GM19395 (cell line): ENCODE data around the gene TSPAN11.

Source experiments
- ATAC-seq: cut with Tn5 transposase; IDR thresholded peaks from one replicate; pipeline ENCODE4 v1.9.1; 2021; ENCODE audit warnings: mild to moderate bottlenecking, moderate library complexity; ENCODE audit not compliant: unreplicated experiment

Gene TSPAN11

DNA sequence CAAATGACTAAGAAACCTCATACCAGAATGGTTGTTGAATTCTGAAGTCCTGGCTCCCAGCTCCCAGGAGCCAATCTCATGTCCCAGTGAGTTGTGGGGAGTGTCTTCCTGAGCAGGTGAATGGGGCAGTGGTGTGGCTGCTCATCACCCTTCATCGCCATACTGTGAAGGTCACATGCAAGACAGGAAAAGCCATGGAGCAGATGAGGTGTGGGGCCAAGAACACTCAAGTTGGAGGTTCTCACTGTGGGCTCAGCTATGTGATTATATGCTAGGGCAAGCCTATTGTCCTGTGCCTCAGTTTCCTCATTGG lies 16.6 kb upstream of the TSPAN11 start:
- ATAC-seq, result no peak

DNA sequence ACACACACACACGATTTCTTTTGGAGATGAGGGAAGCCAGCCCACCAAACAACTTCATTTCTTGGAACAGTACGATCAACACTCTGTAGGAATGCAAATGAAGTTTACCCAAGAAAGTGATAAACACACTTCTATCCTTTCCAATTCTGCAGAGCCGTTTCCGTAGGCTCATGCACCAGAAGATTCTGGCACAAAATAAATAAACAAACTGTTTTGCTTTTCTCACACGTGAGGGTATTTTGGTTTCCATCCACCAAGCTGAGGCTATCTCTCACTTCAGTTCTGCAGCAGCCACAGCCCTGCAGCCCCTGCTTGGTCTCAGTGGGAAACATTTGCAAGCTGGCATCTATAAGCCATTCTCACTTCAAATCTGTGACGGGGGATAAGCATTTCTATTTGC lies 15.3 kb upstream of the TSPAN11 start:
- no peak for ATAC-seq

DNA sequence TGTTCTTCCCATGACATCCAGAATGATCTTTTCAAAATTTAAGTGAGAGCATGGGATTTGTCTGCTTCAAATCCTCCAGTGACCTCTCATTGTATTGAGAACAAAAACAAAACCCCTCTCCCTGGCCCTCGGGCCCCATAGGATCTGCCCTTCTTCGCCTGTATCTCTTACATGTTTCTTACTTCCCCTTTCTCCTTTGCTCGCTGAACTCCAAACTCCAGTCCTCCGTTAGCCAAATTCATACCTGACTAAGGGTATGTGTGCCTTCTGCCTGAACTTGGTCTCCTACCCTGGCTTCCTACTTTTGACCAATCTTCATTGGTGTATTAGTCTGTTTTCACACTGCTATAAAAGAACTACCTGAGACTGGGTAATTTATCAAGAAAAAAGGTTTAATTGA lies 13.2 kb upstream of the TSPAN11 start:
- ATAC-seq, result no peak

DNA sequence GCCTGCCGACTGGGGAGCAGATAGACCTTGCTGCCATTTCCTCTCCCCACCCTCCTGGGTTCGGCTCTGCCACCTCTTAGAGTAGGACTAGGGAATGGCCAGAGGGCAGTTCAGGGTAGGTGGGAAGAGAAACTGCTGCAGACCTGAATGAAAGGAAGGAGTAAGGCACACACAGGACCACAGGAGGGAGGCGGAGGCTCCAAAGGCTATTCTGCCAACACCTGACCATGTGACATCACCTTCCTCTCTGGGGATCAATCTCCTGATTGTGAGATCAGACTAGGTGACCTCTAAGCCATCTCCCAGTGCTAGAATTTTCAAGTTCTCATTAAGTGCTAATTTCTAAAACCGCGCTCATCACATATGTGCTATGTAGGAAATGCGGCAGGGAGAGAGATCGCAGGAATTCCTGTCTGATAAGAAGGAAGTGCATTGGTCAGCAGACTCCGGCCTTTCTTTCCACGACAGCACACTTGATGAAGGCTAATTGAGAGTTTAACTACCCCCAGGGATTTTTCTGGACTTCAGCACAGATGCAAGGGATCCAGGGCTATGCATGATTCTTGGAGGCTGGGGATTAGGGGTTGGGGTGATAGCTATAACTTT lies 11.5 kb upstream of the TSPAN11 start:
- ATAC-seq, result no peak

DNA sequence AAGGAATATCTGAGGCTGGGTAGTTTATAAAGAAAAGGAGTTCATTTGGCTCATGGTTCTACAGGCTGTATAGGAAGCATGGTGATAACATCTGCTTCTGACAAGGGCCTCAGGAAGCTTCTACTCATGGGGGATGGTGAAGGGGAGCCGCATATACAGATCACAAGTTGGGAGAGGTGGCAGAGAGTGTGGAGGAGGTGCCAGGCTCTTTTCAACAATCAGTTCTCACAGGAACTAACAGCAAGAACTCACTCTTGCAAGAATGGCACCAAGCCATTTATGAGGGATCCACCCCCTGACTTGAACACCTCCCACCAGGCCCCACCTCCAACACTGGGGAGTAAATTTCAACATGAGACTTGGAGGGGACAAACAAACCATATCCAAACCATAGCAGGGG lies 3.5 kb upstream of the TSPAN11 start:
- no peak for ATAC-seq

DNA sequence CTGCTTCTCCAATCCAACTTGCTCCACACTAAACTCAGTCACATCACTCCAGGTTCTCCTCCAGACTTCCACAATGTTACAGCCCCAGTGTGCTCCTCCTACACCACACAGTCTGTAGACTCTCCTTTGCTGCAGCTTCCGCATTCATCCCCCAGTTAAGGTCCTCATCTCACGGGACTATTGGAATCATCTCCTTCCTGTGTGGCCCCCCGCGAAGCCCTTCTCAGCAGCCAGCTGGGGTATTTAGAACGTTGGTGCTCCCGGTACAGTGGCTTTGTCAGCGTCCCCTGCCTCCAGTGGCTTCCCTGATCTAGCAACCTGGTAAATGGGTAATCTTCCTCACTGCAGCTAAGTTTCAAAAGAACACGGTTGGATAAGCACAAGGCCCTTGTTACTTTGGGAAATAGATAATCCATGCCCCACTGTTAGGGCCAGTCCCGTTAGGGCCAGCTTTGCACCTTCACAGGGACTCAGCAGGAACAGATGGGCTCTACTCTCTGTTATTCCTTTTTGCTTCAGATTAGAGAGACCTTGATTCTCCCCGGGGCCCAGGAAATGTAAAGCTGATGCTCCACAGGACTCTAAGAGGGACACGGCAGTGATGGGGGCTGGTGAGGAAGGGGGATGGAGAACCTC lies 823 bp upstream of the TSPAN11 start:
- ATAC-seq, result no peak

DNA sequence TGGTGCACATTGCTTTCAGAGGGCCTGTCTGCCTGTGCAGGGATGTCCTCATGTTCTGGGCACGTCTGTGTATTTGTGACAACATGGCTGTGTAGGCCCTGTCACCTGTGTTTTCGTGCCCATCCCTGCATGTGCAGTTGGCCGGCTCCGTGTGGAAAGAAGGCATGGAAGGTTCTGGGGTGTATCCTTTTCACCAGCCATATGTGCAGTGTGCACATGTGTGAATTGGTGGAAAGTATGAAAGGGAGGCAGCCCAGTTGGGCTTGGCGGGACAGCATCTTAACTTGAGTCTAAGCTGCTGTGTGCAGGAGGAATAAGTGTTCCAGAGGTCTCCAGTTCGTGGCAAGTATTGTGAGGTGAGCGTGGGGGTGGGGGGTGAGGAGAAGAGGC lies 669 bp downstream of the TSPAN11 start:
- ATAC-seq, result no peak

DNA sequence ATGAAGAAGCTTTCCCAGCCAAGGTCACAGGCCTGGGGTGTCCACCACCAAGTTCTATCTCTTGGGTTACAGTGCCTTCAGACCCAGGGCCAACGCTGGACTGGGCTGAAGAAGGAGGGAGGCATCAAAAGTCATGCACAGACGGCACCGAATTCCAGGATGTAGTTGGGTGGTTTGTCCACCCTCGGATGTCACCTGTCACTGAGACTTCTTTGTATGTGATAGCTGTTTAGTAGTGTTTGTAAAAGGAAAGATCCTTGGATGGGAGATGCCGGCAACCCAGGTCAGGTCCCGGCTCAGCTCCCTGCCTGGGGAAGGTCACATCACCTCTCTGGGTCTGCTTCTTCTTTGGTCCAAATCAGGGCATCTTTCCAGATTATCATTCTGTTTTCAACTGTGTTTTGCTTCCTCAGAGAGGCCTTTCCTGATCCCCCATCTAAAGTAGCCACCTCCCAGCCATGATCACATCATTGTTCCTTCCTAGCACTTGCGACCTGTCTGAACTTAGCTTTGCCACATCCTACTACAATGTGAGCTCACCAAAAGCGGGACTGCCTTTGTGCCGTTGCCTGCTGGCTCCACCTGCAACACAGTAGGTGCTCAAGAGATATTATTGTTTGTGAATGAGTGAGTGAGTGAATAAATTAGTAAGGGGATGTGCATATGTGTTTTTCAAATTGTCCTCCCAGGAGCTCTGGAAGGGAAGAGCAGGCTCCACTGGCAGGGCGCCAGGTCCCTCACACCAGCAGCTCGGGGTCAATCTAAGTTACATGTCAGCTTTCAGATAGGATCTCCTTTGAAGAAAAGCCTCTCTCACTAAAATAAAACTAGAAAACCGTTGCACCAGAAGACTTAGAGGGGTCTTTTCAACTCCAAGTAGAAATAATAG lies 2.1 kb downstream of the TSPAN11 start:
- no peak for ATAC-seq

DNA sequence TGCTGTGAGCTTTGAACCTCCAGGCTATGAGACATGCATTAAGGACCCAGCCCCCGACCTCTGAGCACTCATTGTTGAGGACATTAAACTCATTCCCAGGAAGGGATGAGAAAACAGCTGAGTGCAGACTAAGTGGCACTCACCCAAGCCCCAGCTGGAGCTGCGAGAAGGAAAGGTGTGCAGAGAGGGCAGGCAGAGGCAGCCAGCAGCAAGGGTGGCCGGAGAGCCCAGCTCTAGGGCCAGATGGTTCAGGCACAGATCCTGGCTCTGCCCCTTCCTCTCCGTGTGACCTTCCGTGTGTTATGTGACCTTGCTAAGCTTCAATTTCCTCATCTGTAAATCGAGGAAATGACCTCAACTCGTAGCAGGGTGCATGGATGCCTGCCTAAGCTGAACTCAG lies 3.7 kb downstream of the TSPAN11 start:
- ATAC-seq, result no peak

DNA sequence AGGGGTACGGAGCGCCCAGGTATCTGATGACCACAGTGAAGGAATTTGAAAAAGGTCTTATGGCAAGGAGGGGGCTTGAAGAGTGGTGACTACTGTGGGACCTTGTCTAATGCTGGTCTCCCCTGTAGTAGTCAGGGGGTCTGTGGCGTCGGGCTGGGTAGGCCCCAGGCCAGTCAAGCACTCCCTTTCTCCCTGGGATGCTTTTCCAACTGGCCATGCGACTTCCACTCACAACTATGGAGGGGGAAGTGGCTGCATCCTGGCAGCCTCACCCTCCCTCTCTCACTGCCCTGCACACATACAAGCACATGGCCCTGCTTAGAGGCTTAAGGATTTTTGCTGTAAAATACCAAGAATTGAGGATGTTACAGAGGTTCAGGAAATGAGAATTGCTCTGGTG lies 4.1 kb downstream of the TSPAN11 start:
- ATAC-seq, result no peak

DNA sequence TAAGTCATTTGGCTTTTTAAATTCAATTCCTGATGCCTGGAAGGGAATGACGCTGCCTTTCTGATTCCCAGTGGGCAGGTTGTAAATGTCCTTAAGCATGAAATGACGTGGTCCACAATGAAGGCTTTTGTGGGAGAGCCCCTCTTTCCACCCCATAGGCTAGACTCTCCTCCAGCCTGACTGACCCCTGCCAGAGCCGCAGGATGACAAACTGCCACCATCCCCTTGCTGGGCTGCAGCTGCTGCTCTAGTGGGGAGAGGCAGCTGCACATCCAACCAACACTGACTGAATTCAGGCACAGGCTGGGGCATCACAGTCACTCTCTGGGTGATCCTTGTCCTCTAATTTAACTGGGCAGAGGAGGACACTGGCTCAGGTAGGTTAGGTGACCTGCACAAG lies 6.3 kb downstream of the TSPAN11 start:
- ATAC-seq, result no peak

DNA sequence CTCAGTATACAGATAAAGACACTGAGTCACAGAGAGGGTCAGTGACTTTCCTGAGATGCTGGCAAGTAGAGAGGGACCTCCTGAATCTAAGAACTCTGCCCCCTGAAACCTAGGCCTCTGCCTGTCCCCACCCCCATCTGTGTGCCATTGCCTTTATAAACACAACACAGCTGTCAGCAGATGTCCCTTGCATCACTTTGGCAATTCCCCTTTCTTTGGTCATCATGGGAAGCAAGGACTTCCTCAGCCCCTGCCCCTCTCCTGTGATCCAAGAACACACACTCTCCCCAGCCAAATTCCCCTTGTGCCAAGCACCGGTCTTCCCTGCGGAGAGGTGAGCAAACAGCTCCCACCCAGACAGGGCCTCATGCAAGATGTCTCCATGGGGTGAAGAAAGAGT lies 8.3 kb downstream of the TSPAN11 start:
- ATAC-seq, result no peak

DNA sequence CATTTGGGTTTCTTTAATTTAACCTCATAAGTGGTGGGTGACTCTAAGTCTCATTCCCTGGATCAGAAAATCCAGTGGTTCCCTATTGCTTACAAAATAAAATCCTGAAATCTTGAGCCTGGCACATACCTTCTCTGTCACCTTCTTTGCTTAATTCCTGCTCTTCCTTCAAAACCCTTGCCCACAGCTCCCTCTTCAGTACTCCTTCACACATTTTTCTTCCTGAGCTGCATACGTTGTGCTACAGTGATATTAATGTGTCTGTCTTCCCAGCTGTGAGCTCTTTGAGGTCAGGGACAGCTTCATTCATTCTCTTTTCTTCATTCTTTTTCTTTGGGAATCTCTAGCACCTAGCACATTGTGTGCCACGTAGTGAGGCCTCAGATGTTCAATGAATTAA lies 9.5 kb downstream of the TSPAN11 start:
- ATAC-seq, result no peak

DNA sequence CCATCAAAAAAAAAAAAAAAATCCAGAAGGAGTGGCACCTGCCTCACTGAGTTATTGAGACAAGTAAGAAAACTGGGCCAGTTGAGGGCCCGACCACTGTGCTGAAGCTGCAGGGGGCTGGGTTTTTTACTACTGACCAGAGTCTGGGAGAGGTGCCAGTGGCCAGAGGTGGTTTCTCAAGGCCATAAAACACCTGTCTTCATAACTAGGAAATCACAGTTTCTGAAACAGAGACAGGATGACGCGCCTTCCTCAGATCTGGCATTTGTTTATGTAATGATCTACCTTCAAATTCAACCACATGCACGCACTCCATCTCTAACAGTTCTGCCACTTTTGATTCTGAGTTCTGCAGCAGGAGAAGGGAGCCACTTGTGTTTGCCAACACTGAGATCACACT lies 12.7 kb downstream of the TSPAN11 start:
- no peak for ATAC-seq

DNA sequence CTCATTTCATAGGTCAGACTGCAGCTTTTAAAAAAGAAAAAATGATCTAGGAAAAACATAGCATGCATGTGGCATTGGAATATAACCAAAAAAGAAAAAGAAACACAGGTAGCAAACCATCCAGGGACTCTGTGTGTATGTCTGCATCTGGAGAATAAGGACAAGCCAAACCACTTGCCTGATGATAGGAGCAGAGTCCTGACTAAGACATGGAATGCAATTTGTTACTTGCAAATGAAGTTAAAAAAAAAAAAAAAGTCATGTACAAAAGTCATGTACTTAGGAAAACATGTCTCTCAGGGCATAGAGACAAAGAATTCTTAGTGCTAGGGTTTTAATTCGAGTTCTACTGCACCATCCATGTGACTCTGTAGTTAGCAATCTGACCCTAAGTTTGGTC lies 15.9 kb downstream of the TSPAN11 start:
- ATAC-seq, result no peak

DNA sequence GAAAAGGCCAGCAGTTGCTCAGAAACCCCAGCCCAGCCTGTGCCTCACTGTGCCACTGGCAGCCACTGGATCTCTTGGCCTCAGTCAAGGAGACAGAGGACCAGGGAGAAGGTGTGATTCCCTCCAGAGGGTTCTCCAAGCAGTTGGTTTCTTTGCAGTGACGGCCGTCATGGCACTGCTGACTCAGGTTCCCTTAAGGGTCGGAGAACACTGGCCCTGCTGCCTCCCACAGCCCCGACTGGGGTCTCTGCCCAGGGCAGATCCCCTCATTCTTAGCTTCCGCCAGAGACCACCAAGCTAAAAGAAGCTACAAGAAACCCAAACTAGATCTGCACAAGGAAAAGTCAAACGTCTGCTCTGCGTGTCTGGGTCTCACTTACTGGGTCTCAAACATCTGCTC lies 16.4 kb downstream of the TSPAN11 start:
- no peak for ATAC-seq

DNA sequence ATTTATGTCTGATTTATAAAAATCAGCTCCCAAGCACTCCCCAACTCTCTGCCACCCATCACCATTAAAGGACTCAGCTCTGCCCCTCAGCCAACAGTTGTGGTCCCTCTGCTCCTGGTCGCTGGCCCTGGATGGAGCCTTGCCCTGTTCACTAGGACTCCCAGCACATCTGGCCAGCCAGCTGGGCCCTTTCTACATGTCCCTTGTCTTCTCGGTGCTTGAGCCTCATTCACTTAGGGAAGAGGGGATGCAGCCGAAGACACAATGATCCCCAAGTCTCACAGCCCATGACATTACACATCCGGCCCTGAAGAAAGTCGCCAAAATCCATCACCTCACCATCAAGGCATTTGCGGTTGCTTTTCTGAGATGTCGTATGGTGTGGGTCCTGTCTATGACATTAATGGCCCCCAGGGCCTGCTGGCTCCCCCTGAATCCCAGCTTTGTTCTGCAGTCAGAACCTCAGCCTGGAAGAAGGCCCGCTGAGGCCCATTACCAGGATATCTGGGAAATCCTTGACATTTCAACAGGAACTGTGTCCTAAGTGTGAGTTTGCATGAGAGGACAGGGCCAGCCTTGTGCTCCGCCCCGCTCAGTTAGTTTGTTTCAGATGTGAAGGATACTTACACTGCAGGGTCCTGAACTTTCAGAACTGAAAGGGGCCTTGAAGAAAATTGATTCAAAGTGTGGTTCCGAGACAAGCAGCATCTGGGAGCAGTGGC lies 19.1 kb downstream of the TSPAN11 start:
- ATAC-seq, result no peak

DNA sequence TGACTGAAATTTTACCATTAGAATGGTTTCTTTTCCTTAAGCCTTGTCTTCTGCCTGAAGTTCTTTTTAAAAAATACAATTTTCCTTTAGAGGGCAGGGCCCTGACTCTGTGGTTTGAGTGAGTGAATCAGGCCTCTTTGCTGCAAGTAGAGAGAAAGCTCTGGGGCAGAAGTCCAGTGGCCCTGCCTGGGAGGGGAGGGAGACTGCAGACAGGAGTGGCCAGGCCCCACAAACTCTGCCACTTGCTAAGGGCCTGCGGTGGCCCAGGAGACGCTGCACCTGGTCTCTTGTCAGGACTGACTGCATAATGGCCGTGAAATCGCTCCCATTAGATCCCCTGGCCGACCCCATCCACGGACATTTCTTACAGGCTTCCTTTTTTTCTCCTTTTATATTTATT lies 25.5 kb downstream of the TSPAN11 start:
- no peak for ATAC-seq

DNA sequence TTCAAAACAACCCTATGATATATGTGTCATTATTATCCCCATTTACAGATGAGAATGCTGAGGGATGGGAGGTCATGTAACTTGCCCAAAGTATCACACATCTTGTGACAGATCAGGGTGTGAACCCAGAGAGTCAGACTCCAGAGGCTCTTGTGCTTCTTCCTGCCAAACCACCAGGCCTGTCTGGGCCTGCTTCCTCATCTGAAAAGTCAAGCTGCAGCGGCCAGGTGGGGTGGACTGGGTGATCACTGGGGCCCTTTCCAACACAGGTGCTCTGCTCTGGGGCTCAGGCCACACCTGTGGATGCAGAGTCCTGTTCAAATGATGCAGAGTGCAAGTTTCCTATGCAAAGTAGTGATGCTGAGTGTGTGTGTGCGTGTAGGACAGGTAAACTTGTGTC lies 26.7 kb downstream of the TSPAN11 start:
- ATAC-seq, result no peak

DNA sequence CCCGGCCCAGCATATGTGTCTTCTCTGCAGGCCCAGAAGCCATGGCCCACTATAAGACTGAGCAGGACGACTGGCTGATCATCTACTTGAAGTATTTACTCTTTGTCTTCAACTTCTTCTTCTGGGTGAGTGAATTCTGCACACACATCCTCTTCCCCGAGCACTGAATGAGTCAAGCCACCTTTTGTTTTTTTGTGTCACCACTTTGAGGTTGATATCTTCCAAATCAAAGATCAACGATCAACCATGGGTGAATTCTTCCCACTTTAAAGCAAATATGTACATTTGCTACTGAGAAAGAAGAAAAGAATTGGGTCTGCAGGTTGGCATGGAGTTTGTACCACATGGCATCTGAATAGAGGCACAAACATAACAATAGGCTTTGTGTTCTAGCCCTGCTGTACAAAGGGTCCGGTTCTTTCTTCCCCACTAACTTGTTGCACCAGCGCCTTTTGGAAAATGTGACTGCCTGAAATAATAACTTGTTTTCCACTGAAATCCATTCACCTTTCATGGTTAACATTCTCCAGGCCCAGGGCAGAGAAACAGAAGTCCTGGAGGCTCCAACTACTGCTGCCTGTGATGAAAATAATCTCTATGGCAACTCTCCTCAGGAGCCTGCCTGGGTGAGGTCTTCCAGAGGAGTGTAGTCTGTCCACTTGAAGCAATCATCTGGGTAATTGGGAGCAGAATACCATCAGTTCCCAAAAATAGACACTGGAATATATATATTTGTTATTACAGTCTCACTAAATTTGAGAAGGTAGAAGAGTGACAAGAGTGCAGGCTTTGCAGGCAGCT lies 27.6 kb downstream of the TSPAN11 start:
- no peak for ATAC-seq

DNA sequence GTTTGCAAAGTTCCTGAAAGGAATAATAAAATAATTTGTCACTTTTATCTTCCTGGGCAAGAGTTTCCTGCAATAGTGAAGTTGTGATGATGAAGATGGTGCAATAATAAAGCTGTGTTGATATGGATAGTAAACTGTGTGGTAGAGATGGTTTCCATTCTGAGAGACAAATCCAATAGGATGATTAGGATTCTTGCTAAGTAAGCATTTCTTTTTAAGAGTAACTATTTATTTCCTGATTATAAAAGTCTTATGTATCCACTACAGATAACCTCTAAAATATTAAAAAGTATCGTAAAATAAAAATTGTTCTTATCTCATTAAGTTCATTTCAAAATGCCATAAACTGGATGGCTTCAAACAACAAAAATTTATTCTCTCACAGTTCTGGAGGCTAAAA lies 28.7 kb downstream of the TSPAN11 start:
- ATAC-seq, result no peak
